Loucy (cell line): Measurements from ENCODE around the gene KRTAP6-2.

ENCODE experiments used
- CTCF ChIP-seq: fragments of 200-600 bp; sonication (generic); conservative IDR thresholded peaks from 2 replicates; pipeline ENCODE4 v1.5.1; 2014; ENCODE audit warnings: mild to moderate bottlenecking, antibody characterized with exemption, low read length
- EZH2phosphoT487 ChIP-seq: fragments of 200-600 bp; IDR thresholded peaks from 2 replicates; pipeline ENCODE4 v1.6.1; 2018; ENCODE audit warnings: antibody characterized with exemption, mild to moderate bottlenecking, moderate library complexity, borderline replicate concordance

- TF ChIP-seq CTCF (no peak), EZH2phosphoT487 (no peak)
Observed at GRCh38 chr21:30613836-30614235, 15.1 kb upstream of the KRTAP6-2 start, which contains the start of gene KRTAP6-1.
